Natural killer cell (primary cell): ENCODE data around the gene ST6GALNAC2. TPM values are rescaled to one million over a fixed set of nuclear protein-coding genes. Genes with fewer than 3 reads are reported as not detected.

ENCODE experiments used
- ATAC-seq, 3 donors: fragments of 150-1000 bp in 2 of 3; fragments of 200-7000 bp in 1 of 3; cut with Tn5 transposase; 1 replicate in 1 of 3; 2 replicates in 2 of 3; pipeline ENCODE4 v1.10.0; 2021; ENCODE audit warnings: mild to moderate bottlenecking in 2 of 3, moderate library complexity in 2 of 3
- DNase-seq, 2 donors: peaks; one replicate each; pipeline versions ENCODE4 v3.0.0 to v3.0.0-alpha.2; 2013 to 2021; ENCODE audit warnings: mixed read lengths in 1 of 2
- H3K27ac ChIP-seq: one replicate; pipeline ENCODE4 v1.5.1; 2013; ENCODE audit warnings: mild to moderate bottlenecking, low read length
- H3K27me3 ChIP-seq: one replicate; pipeline ENCODE4 v1.6.1; 2013; ENCODE audit warnings: low read length; ENCODE audit not compliant: control insufficient read depth, insufficient read depth
- H3K36me3 ChIP-seq: one replicate; pipeline ENCODE4 v1.6.1; 2013; ENCODE audit warnings: low read length; ENCODE audit not compliant: control insufficient read depth, insufficient read depth
- H3K4me1 ChIP-seq: one replicate; pipeline ENCODE4 v1.6.1; 2013; ENCODE audit warnings: low read length; ENCODE audit not compliant: control insufficient read depth, insufficient read depth
- H3K4me3 ChIP-seq: one replicate; pipeline ENCODE4 v1.5.1; 2013; ENCODE audit warnings: low read length
- H3K9me3 ChIP-seq: one replicate; pipeline ENCODE4 v1.6.1; 2013; ENCODE audit warnings: low read length; ENCODE audit not compliant: control insufficient read depth, insufficient read depth
- H3K27ac Mint-ChIP-seq, 2 donors: one replicate each; pipeline ENCODE4 v1.8.0; 2022; ENCODE audit warnings: mild to moderate bottlenecking in 2 of 2, mixed read lengths in 2 of 2, moderate library complexity in 1 of 2
- H3K27me3 Mint-ChIP-seq, 2 donors: one replicate each; pipeline ENCODE4 v1.8.0; 2022; ENCODE audit warnings: low read depth in 2 of 2, mixed read lengths in 2 of 2
- H3K36me3 Mint-ChIP-seq: one replicate; pipeline ENCODE4 v1.8.0; 2022; ENCODE audit warnings: mixed read lengths
- H3K4me1 Mint-ChIP-seq, 2 donors: one replicate each; pipeline ENCODE4 v1.8.0; 2022; ENCODE audit warnings: mixed read lengths in 2 of 2
- H3K4me3 Mint-ChIP-seq: one replicate; pipeline ENCODE4 v1.8.0; 2022; ENCODE audit warnings: mild to moderate bottlenecking, moderate library complexity, mixed read lengths
- H3K9me3 Mint-ChIP-seq, 2 donors: one replicate each; pipeline ENCODE4 v1.8.0; 2022; ENCODE audit warnings: mixed read lengths in 2 of 2
- CTCF ChIP-seq: fragments of 200-600 bp; IDR thresholded peaks from one replicate; pipeline ENCODE4 v1.8.0; 2022; ENCODE audit warnings: antibody characterized with exemption
- WGBS: methylation state at CpG from one replicate; pipeline ENCODE4 v1.1.7; 2013; ENCODE audit warnings: missing lambda C conversion rate; ENCODE audit not compliant: insufficient coverage; 5-methylcytosine and 5-hydroxymethylcytosine counted together
- intact Hi-C: fragments of 100-400 bp; cut with micrococcal nuclease; formaldehyde crosslinking; loops from one replicate; pipeline ENCODE4 v1.14.2; 2022
- total RNA-seq, 4 donors: library from RNA; stranded (reverse); fragments of 120-200 nt in 1 of 4; gene quantifications; one replicate each; pipeline versions ENCODE4 v1.2.3 to v1.2.4, GENCODE V29; 2013 to 2022

ST6GALNAC2 gene
- total RNA-seq, 3 donors from 2014 or later (not counting 1 experiment from before 2014, with no cell fraction given) = 0.65 TPM; not detected in 2

GRCh38 chr17:76625496-76625895, 39.8 kb upstream of the ST6GALNAC2 start:
- Mint-ChIP-seq H3K9me3 (no peaks in the 10 kb centered on the region), H3K27me3 (peaks cover 10 to 15% of the 10 kb centered on the region in 2 donors)

GRCh38 chr17:76623271-76624146, 37.8 kb upstream of the ST6GALNAC2 start:
- Mint-ChIP-seq H3K4me3 (no peak overlapping the region), H3K4me1 (peaks cover 4 to 7% of the 10 kb centered on the region in 2 donors), H3K27ac (peak overlapping the region in 1 of 2 donors; percentile 23), H3K27me3 (peaks cover 10 to 15% of the 10 kb centered on the region in 2 donors), H3K9me3 (no peaks in the 10 kb centered on the region), H3K36me3 (no peaks in the 10 kb centered on the region)
- Histone ChIP-seq H3K27me3 (no peaks in the 10 kb centered on the region), H3K36me3 (no peaks in the 10 kb centered on the region), H3K4me1 (no peaks in the 10 kb centered on the region), H3K9me3 (no peaks in the 10 kb centered on the region), H3K27ac (no peak overlapping the region), H3K4me3 (no peak overlapping the region)
- 24% methylated on average over 15 of the region's 18 CpGs for WGBS
- DNase-seq = peak; percentile 73 to 86
- intact Hi-C loops = loop anchor here (1.0 to 5.0 kb wide), 3 partner anchors 65 to 156 kb away; partner anchors contain the start of gene AANAT
- ATAC-seq = peak; percentile 94 to 100 (median 99)
- peak; percentile 96 for TF ChIP-seq CTCF

More at GRCh38 chr17:76625496-76625895, 39.8 kb upstream of the ST6GALNAC2 start:
- H3K4me1 Mint-ChIP-seq = peaks cover 4 to 7% of the 10 kb centered on the region in 2 donors
- no peaks in the 10 kb centered on the region for H3K4me1 ChIP-seq
- ATAC-seq (no peak), DNase-seq (no peak)
- intact Hi-C loops = loop anchor here (2.0 kb wide), 1 partner anchor 67 kb away; no protein-coding TSS in a partner anchor
- WGBS = 92% methylated on average over 4 of the region's 6 CpGs
- H3K36me3 ChIP-seq = no peaks in the 10 kb centered on the region
- no peak overlapping the region for H3K4me3 ChIP-seq
- no peak overlapping the region for H3K27ac Mint-ChIP-seq
- no peak overlapping the region for H3K27ac ChIP-seq
- H3K36me3 Mint-ChIP-seq = no peaks in the 10 kb centered on the region
- no peak overlapping the region for H3K4me3 Mint-ChIP-seq
- no peak for TF ChIP-seq CTCF
- H3K27me3 ChIP-seq = no peaks in the 10 kb centered on the region
- H3K9me3 ChIP-seq = no peaks in the 10 kb centered on the region

- peaks cover 5 to 11% of the 10 kb centered on the region in 2 donors for H3K4me1 Mint-ChIP-seq
- no peaks in the 10 kb centered on the region for H3K27me3 Mint-ChIP-seq
- Histone ChIP-seq H3K27me3 (no peaks in the 10 kb centered on the region), H3K27ac (no peak overlapping the region), H3K4me3 (no peak overlapping the region), H3K9me3 (no peaks in the 10 kb centered on the region), H3K4me1 (peaks cover 11% of the 10 kb centered on the region), H3K36me3 (no peaks in the 10 kb centered on the region)
- H3K27ac Mint-ChIP-seq = no peak overlapping the region
- 89% methylated on average over 2 of the region's 2 CpGs for WGBS
- H3K9me3 Mint-ChIP-seq = no peaks in the 10 kb centered on the region
- ATAC-seq (no peak), DNase-seq (no peak)
- intact Hi-C loops = no loop called here
- TF ChIP-seq CTCF = no peak
- no peak overlapping the region for H3K4me3 Mint-ChIP-seq
- H3K36me3 Mint-ChIP-seq = no peaks in the 10 kb centered on the region
These were observed 32.2 kb upstream of the ST6GALNAC2 start for GRCh38 chr17:76617838-76618237.
